Endothelial cell of umbilical vein (primary cell): ENCODE measurements around the gene AMER3. TPM values are rescaled to one million over a fixed set of nuclear protein-coding genes. Genes with fewer than 3 reads are reported as not detected.

Source experiments
- BruUV-seq: library from RNA; stranded (reverse); fragments of 400-500 nt; replicated peaks from 2 replicates; lab custom pipeline; 2021; lab: Mats Ljungman, UMichigan
- CTCF ChIA-PET: fragments of 300-600, 350-600 bp; sonication (Branson Sonifier 250); formaldehyde crosslinking; loops from one replicate; lab custom pipeline; 2021; ENCODE audit warnings: antibody characterized with exemption, inconsistent platforms; lab: Charles Lee
- POLR2A ChIA-PET: fragments of 300-600, 350-600 bp; sonication (Branson Sonifier 250); formaldehyde crosslinking; loops from one replicate; lab custom pipeline; 2021; ENCODE audit warnings: antibody characterized with exemption, inconsistent platforms; lab: Charles Lee
- DNase-seq: peaks from one replicate; pipeline ENCODE4 v3.0.0-alpha.2; 2011; ENCODE audit warnings: low read depth, low spot score
- FAIRE-seq: peaks from 2 replicates; lab custom pipeline; 2011; peaks lifted over from hg19 to GRCh38; lab: Jason Lieb, UNC
- H2AFZ ChIP-seq: 2 replicates; pipeline ENCODE4 v1.6.0; 2012; ENCODE audit warnings: low read depth, low read length, control low read depth, inconsistent platforms
- H3K27ac ChIP-seq: 2 replicates; pipeline ENCODE4 v1.5.1; 2011; ENCODE audit warnings: low read depth, mild to moderate bottlenecking, control low read depth, low read length, moderate library complexity; ENCODE audit not compliant: insufficient read depth
- H3K27me3 ChIP-seq, 2 experiments: 2 replicates each; pipeline versions ENCODE4 v1.6.0 to v1.6.1; 2011; ENCODE audit warnings: low read length in 2 of 2, mixed read lengths in 1 of 2; ENCODE audit not compliant: control insufficient read depth in 2 of 2, insufficient read depth in 2 of 2
- H3K36me3 ChIP-seq, 2 experiments: 2 replicates in 1 of 2; 3 replicates in 1 of 2; pipeline ENCODE4 v1.5.1; 2011; ENCODE audit warnings: low read length in 2 of 2, mild to moderate bottlenecking in 1 of 2, moderate library complexity in 1 of 2; ENCODE audit not compliant: control insufficient read depth in 2 of 2, insufficient read depth in 2 of 2; ENCODE audit errors: extremely low read depth in 1 of 2
- H3K4me1 ChIP-seq: 3 replicates; pipeline ENCODE4 v1.5.1; 2011; ENCODE audit warnings: mild to moderate bottlenecking, low read length; ENCODE audit not compliant: control insufficient read depth, insufficient read depth; ENCODE audit errors: extremely low read depth
- H3K4me2 ChIP-seq: 2 replicates; pipeline ENCODE4 v1.6.1; 2011; ENCODE audit warnings: low read length, control low read depth, mixed read lengths; ENCODE audit not compliant: insufficient read depth
- H3K4me3 ChIP-seq, 3 experiments: fragments of 200-600 bp in 1 of 3; sonication (generic), shearing (Covaris generic) in 1 of 3; replicated peaks in 1 of 3; 2 replicates each; pipeline ENCODE4 v1.5.1; 2011 to 2016; ENCODE audit warnings: control low read depth in 3 of 3, low read length in 3 of 3, mild to moderate bottlenecking in 2 of 3, inconsistent platforms in 1 of 3, low read depth in 1 of 3, moderate library complexity in 1 of 3; ENCODE audit not compliant: insufficient read depth in 1 of 3
- H3K79me2 ChIP-seq: 2 replicates; pipeline ENCODE4 v1.6.0; 2012; ENCODE audit warnings: low read length, inconsistent platforms; ENCODE audit not compliant: control insufficient read depth, insufficient read depth
- H3K9ac ChIP-seq: replicated peaks from 2 replicates; pipeline ENCODE3; 2011; ENCODE audit warnings: low read length, control low read depth; ENCODE audit not compliant: insufficient read depth; ENCODE audit errors: extremely low read depth
- H3K9me1 ChIP-seq: replicated peaks from 3 replicates; pipeline ENCODE4 v1.6.0; 2011; ENCODE audit warnings: mild to moderate bottlenecking, low read length; ENCODE audit not compliant: control insufficient read depth, insufficient read depth; ENCODE audit errors: extremely low read depth
- H3K9me3 ChIP-seq: replicated peaks from 2 replicates; pipeline ENCODE4 v1.5.1; 2012; ENCODE audit warnings: low read length, inconsistent platforms; ENCODE audit not compliant: control insufficient read depth, insufficient read depth
- H4K20me1 ChIP-seq: replicated peaks from 2 replicates; pipeline ENCODE3; 2011; ENCODE audit warnings: mild to moderate bottlenecking, low read length; ENCODE audit not compliant: control insufficient read depth, insufficient read depth; ENCODE audit errors: extremely low read depth
- EZH2 ChIP-seq: IDR thresholded peaks from 2 replicates; pipeline ENCODE4 v1.6.1; 2012; ENCODE audit warnings: borderline replicate concordance, low read depth, mild to moderate bottlenecking, moderate library complexity, low read length, inconsistent platforms; ENCODE audit not compliant: severe bottlenecking
- FOS ChIP-seq: IDR thresholded peaks from 2 replicates; pipeline ENCODE4 v1.6.1; 2011; ENCODE audit warnings: mild to moderate bottlenecking, low read length, moderate library complexity, borderline replicate concordance; ENCODE audit not compliant: insufficient read depth
- GATA2 ChIP-seq: IDR thresholded peaks from 2 replicates; pipeline ENCODE4 v1.7.0; 2011; ENCODE audit warnings: low read depth, mild to moderate bottlenecking, moderate library complexity, mixed read lengths, low read length; ENCODE audit not compliant: insufficient read length, insufficient read depth
- JUN ChIP-seq: IDR thresholded peaks from 2 replicates; pipeline ENCODE4 v1.6.1; 2011; ENCODE audit warnings: borderline replicate concordance, low read depth; ENCODE audit not compliant: insufficient read length, insufficient read depth
- MYC ChIP-seq: IDR thresholded peaks from one replicate; pipeline ENCODE4 v1.6.1; 2011; ENCODE audit warnings: mild to moderate bottlenecking, low read depth, low read length
- POLR2A ChIP-seq: IDR thresholded peaks from 2 replicates; pipeline ENCODE4 v1.6.1; 2012; ENCODE audit warnings: low read depth, mild to moderate bottlenecking, control low read depth, low read length
- POLR2AphosphoS5 ChIP-seq: IDR thresholded peaks from 2 replicates; pipeline ENCODE4 v1.6.1; 2012; ENCODE audit warnings: low read depth, mild to moderate bottlenecking, control low read depth, low read length, moderate library complexity; ENCODE audit not compliant: insufficient read depth
- dilution Hi-C: fragments of 300-500 bp; cut with MboI; formaldehyde crosslinking; loops from one replicate; pipeline ENCODE4 v1.15.0; 2019; ENCODE audit warnings: low sequenced_read_pairs; ENCODE audit not compliant: extremely low pct_ligation_motif_present
- intact Hi-C: fragments of 100-400 bp; cut with micrococcal nuclease; formaldehyde crosslinking; loops from one replicate; pipeline ENCODE4 v1.10.0; 2022
- polyA plus RNA-seq, 4 experiments: library from polyadenylated mRNA; depleted of rRNA in 3 of 4; stranded (reverse) in 3 of 4; unstranded in 1 of 4; fragments of >200 nt; gene quantifications; 2 replicates each; pipeline versions ENCODE4 v1.2.1 to v1.2.3, GENCODE V29; 2011 to 2012; ENCODE audit warnings: missing spikeins in 1 of 4
- total RNA-seq: library from RNA; stranded (reverse); gene quantifications from 2 replicates; pipeline ENCODE4 v1.2.3, GENCODE V29; 2021
- TF ChIP-seq, protein P1 (sequence below): IDR thresholded peaks from 2 replicates; pipeline ENCODE4 v1.6.1; 2011; ENCODE audit not compliant: insufficient read depth, insufficient read length
- TF ChIP-seq, protein P2 (sequence below), 2 donors: IDR thresholded peaks; 1 replicate in 1 of 2; 2 replicates in 1 of 2; pipeline ENCODE4 v1.5.1; 2011; ENCODE audit warnings: low read length in 2 of 2, mild to moderate bottlenecking in 2 of 2, moderate library complexity in 2 of 2, control low read depth in 1 of 2, inconsistent platforms in 1 of 2, low read depth in 1 of 2; ENCODE audit not compliant: insufficient read depth in 1 of 2; ENCODE audit errors: extremely low read depth in 1 of 2

AMER3 gene
- total and polyA plus RNA-seq, 2 donors (not counting 3 experiments of a cell fraction or from before 2014, with no cell fraction given), result not detected

DNA sequence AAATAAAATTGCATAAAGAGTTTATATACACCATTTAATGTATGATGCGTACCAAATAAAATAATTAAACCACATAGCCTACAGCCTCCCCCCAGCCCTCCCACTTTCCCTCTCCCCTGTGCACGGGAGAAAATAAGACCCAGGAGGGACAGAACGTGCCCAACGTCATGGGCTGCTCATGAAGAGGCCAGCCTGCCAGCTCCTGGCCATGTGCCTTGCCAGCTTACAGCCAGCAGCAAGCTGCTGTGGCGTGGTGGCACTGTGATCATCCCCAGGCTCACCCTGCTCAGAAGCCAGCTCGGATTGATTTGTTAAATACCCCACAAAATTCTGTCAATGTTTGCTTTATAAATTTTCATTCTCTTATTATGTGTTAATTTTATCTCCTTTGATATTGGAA is 18.9 kb upstream of the AMER3 start:
- Histone ChIP-seq H4K20me1 (no peaks in the 10 kb centered on the region), H3K9ac (no peak overlapping the region), H3K4me1 (no peaks in the 10 kb centered on the region), H3K4me2 (no peak overlapping the region), H3K9me1 (no peaks in the 10 kb centered on the region), H2AFZ (no peak overlapping the region), H3K9me3 (no peaks in the 10 kb centered on the region), H3K36me3 (no peaks in the 10 kb centered on the region), H3K27ac (no peak overlapping the region), H3K27me3 (no peaks in the 10 kb centered on the region), H3K79me2 (no peaks in the 10 kb centered on the region), H3K4me3 (no peak overlapping the region)
- intact Hi-C loops (no loop called here), dilution Hi-C loops (no loop called here)
- POLR2A ChIA-PET, result no interaction called here
- CTCF ChIA-PET, result no interaction called here
- TF ChIP-seq, protein P1, sequence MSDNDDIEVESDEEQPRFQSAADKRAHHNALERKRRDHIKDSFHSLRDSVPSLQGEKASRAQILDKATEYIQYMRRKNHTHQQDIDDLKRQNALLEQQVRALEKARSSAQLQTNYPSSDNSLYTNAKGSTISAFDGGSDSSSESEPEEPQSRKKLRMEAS, result no peak
- TF ChIP-seq FOS, result no peak
- no peak for TF ChIP-seq POLR2AphosphoS5
- TF ChIP-seq MYC, result no peak
- TF ChIP-seq POLR2A, result no peak
- TF ChIP-seq, protein P2, sequence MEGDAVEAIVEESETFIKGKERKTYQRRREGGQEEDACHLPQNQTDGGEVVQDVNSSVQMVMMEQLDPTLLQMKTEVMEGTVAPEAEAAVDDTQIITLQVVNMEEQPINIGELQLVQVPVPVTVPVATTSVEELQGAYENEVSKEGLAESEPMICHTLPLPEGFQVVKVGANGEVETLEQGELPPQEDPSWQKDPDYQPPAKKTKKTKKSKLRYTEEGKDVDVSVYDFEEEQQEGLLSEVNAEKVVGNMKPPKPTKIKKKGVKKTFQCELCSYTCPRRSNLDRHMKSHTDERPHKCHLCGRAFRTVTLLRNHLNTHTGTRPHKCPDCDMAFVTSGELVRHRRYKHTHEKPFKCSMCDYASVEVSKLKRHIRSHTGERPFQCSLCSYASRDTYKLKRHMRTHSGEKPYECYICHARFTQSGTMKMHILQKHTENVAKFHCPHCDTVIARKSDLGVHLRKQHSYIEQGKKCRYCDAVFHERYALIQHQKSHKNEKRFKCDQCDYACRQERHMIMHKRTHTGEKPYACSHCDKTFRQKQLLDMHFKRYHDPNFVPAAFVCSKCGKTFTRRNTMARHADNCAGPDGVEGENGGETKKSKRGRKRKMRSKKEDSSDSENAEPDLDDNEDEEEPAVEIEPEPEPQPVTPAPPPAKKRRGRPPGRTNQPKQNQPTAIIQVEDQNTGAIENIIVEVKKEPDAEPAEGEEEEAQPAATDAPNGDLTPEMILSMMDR (IDR thresholded peaks at IDR 0.05; ENCODE audit: extremely low read depth in 1 of 2, insufficient read depth in 1 of 2, low read depth in 1 of 2, low read length in 2 of 2), result no peak
- TF ChIP-seq EZH2, result no peak
- no peak for TF ChIP-seq JUN
- TF ChIP-seq GATA2, result no peak
- no TSS peak for BruUV-seq
- no peak for DNase-seq
- FAIRE-seq, result no peak
